Activated naive CD8-positive, alpha-beta T cell treated with anti-CD3 and anti-CD28 coated beads, Interleukin-2, amount 10 ng/mL, durations not matched to agents 7 days and 5 days (primary cell): Measurements from ENCODE around the gene RBPJ. TPM values are rescaled to one million over a fixed set of nuclear protein-coding genes. Genes with fewer than 3 reads are reported as not detected.
A peak's percentile ranks its signal among the peaks of the same experiment; 100 is the strongest.
"Not testable (repeated sequence)": the region's sequence is repeated elsewhere in the genome, so short reads cannot be mapped to it uniquely, and the experiment has no call there.

Source experiments
- ATAC-seq: fragments of 150-1000 bp; cut with Tn5 transposase; one replicate; pipeline ENCODE4 v1.10.0; 2021; ENCODE audit warnings: low read depth, moderate library complexity
- POLR2A ChIA-PET: fragments of 350-600 bp; sonication (Branson Sonifier 250); formaldehyde crosslinking; loops from one replicate; lab custom pipeline; 2021; ENCODE audit warnings: antibody characterized with exemption; lab: Charles Lee
- DNase-seq: peaks from one replicate; pipeline ENCODE4 v3.0.0; 2021
- H3K27ac Mint-ChIP-seq: one replicate; pipeline ENCODE4 v1.8.0; 2022; ENCODE audit warnings: mild to moderate bottlenecking, mixed read lengths
- H3K27me3 Mint-ChIP-seq: one replicate; pipeline ENCODE4 v1.8.0; 2022; ENCODE audit warnings: mild to moderate bottlenecking, moderate library complexity, mixed read lengths
- H3K36me3 Mint-ChIP-seq: one replicate; pipeline ENCODE4 v1.8.0; 2021; ENCODE audit warnings: mild to moderate bottlenecking, mixed read lengths
- H3K4me1 Mint-ChIP-seq: one replicate; pipeline ENCODE4 v1.8.0; 2021; ENCODE audit warnings: mixed read lengths
- H3K4me3 Mint-ChIP-seq: one replicate; pipeline ENCODE4 v1.8.0; 2022; ENCODE audit warnings: mild to moderate bottlenecking, moderate library complexity, mixed read lengths
- H3K9me3 Mint-ChIP-seq: one replicate; pipeline ENCODE4 v1.8.0; 2021; ENCODE audit warnings: mixed read lengths
- total RNA-seq, 2 experiments: library from RNA; stranded (reverse); gene quantifications; one replicate each; pipeline ENCODE4 v1.2.3, GENCODE V29; 2021

Gene RBPJ
- total RNA-seq, 2 experiments from 2014 or later, result 60.7 to 75.3 TPM

DNA sequence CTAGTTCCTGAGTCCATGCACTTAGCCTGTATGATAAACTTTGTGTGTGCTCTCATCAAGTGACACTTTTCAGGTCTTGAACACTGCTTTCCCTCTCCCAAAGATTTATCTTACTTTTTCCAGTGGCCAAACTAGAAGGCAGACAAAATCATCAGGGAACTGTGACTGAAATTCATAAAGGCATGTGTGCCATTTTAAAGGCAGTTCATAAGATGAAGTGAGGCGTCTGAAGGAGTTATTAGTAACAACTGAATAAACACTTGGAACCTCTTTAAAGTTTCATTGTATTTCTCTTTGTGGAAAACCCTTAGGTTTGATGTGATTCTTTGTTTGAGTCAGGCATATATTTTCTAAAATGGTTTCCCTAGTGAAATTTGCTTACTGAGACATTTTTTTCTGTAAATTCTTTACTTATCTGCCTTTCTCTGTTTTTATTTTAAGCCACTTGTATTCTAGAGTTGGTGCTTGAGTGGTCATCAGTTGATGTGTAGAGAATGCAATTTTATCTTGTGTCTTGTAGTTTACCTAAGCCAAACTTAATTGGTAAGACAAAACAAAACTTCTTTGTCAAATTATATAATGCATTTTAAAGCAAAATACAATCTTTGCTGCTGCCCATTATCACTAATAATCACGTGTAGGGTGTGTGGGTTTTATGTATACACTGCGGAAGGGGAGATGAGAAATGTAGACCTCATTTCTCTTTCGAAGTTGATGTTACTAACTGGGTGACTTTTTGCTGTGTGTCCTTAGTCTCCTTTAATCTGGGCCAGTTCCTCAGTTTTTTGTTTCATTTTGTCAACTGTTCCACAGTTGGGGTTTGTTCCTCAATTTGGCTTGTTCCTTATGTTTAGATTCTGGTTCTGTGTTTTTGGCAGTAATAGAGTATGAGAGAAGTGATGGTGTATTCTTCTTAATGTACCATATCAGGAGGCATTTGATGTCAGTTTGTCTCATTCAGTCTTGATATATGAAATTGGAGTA, 56.8 kb downstream of the RBPJ start:
- Mint-ChIP-seq H3K27me3 (peaks cover 3% of the 10 kb centered on the region), H3K4me1 (peaks cover 21% of the 10 kb centered on the region)
- ATAC-seq, result no peak

DNA sequence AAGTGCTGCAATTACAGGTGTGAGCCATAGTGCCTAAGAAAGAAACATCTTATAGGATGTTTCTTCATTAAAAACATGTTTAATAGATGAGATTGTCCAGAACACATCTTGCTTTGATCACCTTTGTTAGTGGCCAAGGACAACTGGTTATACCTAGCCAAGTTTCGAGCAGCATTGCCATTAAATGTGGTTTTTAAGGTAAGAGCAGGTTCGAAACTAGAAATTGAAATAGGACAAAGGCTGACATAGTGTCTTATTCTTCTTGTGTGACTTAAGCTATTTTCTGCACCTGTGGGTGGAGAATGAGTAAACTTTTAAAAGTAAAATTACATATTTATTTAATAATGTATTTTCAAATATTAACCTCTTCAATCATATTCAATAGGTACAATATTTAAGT, 59.0 kb downstream of the RBPJ start:
- Mint-ChIP-seq H3K27ac (no peak overlapping the region), H3K36me3 (peaks cover 7% of the 10 kb centered on the region), H3K27me3 (no peaks in the 10 kb centered on the region), H3K4me3 (no peak overlapping the region), H3K4me1 (peaks cover 15% of the 10 kb centered on the region), H3K9me3 (no peaks in the 10 kb centered on the region)
- ATAC-seq, result no peak
- DNase-seq, result no peak
- POLR2A ChIA-PET, result interaction anchor here (0.6 kb wide), 1 partner anchor 14 kb away, joined by 3 read pairs; no protein-coding TSS in a partner anchor

More for the DNA sequence above, 56.8 kb downstream of the RBPJ start:
- peaks cover 10% of the 10 kb centered on the region for H3K36me3 Mint-ChIP-seq
- POLR2A ChIA-PET, result no interaction called here
- DNase-seq, result no peak
- no peak overlapping the region for H3K27ac Mint-ChIP-seq
- no peaks in the 10 kb centered on the region for H3K9me3 Mint-ChIP-seq
- H3K4me3 Mint-ChIP-seq, result no peak overlapping the region

DNA sequence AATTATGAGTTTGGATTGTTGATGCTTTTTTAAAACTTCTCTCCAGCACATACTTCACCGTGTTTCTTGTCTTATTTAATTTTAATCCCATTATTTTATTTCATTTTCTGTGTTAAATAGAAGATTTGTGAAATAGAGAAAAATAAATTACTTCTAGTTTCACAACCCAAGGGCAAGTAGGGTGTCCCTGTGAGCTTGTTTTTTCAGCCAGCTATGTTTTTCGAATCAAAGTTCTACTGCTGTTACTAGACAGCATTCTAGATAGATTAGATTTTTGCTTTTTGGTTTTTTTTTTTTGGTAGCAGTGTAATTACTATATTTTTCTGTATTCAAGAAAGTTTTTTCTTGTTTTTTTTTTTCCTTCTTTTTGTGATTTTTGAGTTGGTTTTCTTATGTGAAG, 59.9 kb downstream of the RBPJ start:
- H3K4me3 Mint-ChIP-seq, result no peak overlapping the region
- DNase-seq (no peak), ATAC-seq (no peak)
- no peak overlapping the region for H3K27ac Mint-ChIP-seq
- no peaks in the 10 kb centered on the region for H3K27me3 Mint-ChIP-seq
- H3K9me3 Mint-ChIP-seq, result no peaks in the 10 kb centered on the region
- peaks cover 13% of the 10 kb centered on the region for H3K4me1 Mint-ChIP-seq
- H3K36me3 Mint-ChIP-seq, result peaks cover 9% of the 10 kb centered on the region
- POLR2A ChIA-PET, result no interaction called here

DNA sequence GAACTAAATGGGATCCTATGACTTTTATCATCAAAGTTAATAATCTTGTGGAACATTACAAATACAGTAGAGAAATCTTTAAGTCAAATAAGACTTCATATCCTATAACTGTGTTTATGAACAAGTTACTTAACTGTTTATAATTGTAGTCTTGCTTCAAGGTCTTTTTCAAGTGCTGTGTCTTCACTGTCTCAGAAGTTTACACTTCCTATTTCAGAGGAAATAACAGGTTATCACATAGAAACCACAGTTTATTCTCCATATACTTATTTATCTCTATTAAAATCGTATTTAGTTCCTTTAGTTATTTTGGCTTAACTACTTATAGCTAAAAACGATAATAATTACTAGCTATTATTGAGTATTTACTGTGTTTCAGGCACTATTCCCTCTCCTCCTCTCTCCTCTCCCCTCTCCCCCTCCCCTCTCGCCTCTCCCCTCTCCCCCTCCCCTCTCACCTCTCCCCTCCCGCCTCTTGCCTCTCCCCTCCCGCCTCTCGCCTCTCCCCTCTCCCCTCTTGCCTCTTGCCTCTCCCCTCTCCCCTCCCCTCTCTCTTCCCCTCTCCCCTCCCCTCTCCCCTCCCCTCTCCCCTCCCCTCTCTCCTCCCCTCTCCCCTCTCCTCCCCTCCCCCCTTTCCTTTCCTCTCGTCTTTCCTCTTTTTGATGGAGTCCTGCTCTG, 63.7 kb downstream of the RBPJ start:
- H3K4me1 Mint-ChIP-seq, result peaks cover 3% of the 10 kb centered on the region
- H3K36me3 Mint-ChIP-seq, result peaks cover 29% of the 10 kb centered on the region
- no peak overlapping the region for H3K27ac Mint-ChIP-seq
- ATAC-seq, result no peak
- H3K27me3 Mint-ChIP-seq, result no peaks in the 10 kb centered on the region
- no peak overlapping the region for H3K4me3 Mint-ChIP-seq
- POLR2A ChIA-PET, result interaction anchor here (0.6 kb wide), 1 partner anchor 23 kb away, joined by 3 read pairs; no protein-coding TSS in a partner anchor
- H3K9me3 Mint-ChIP-seq, result no peaks in the 10 kb centered on the region
- DNase-seq, result no peak

DNA sequence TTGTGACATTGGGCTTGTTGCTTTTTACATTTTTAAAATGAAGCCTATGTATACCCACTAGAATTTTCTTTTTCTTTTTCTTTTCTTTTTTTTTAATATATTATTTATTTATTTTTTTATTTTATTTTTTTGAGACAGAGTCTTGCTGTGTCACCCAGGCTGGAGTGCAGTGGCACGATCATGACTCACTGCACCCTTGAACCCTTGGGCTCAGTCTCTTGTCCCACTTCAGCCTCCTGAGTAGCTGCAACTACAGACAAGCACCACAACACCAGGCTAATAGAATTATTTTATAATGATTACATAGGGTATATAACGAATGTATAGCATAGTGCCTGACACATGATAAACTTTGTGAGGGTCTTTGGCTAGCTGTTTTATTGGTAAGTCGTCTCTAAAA, 64.9 kb downstream of the RBPJ start:
- DNase-seq (no peak), ATAC-seq (no peak)
- Mint-ChIP-seq H3K4me3 (no peak overlapping the region), H3K36me3 (peaks cover 36% of the 10 kb centered on the region), H3K4me1 (peaks cover 3% of the 10 kb centered on the region), H3K9me3 (no peaks in the 10 kb centered on the region), H3K27ac (no peak overlapping the region), H3K27me3 (no peaks in the 10 kb centered on the region)
- POLR2A ChIA-PET, result no interaction called here

DNA sequence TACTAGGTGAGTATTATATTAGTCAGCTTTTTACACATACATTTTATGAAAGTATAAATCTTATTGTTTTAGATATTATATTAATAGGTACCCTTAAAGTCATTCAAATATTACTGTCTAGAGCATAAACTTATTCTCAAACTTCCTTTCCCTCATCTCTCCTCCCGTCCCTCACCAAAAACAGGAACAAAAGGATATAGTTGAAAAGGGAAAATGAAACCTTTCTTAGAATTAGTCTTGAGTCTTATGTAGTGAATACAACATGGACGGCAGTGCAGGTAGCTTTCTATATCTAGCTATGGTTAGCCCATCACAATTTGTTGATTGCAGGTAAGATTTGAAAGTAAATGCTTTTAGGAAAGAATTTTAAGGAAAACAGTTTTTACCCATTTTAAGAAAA, 65.6 kb downstream of the RBPJ start:
- H3K9me3 Mint-ChIP-seq, result no peaks in the 10 kb centered on the region
- POLR2A ChIA-PET, result interaction anchor here (0.6 kb wide), 1 partner anchor 15 kb away, joined by 4 read pairs; no protein-coding TSS in a partner anchor
- H3K27me3 Mint-ChIP-seq, result no peaks in the 10 kb centered on the region
- peaks cover 40% of the 10 kb centered on the region for H3K36me3 Mint-ChIP-seq
- ATAC-seq, result no peak
- DNase-seq, result no peak
- H3K27ac Mint-ChIP-seq, result no peak overlapping the region
- peaks cover 3% of the 10 kb centered on the region for H3K4me1 Mint-ChIP-seq
- no peak overlapping the region for H3K4me3 Mint-ChIP-seq

DNA sequence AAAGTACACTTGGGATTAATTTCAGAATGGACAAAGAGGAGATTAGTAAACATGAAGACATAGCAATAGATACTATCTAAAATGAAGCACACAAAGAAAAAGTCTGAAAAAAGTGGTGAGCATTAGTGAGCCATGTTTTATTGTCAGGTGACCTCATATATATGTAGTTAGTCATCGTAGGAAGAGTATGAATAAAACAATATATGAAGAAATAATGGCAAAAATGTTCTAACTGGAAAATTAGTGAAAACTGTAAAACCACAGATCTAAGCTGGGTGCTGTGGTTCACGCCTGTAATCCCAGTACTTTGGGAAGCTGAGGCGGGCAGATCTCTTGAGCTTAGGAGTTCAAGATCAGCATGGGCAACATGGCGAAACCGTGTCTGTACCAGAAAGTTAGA, 67.9 kb downstream of the RBPJ start:
- H3K27me3 Mint-ChIP-seq, result no peaks in the 10 kb centered on the region
- peaks cover 41% of the 10 kb centered on the region for H3K36me3 Mint-ChIP-seq
- ATAC-seq (no peak), DNase-seq (no peak)
- H3K9me3 Mint-ChIP-seq, result no peaks in the 10 kb centered on the region
- H3K4me1 Mint-ChIP-seq, result peaks cover 3% of the 10 kb centered on the region
- POLR2A ChIA-PET, result interaction anchor here (0.6 kb wide), 1 partner anchor 28 kb away, joined by 3 read pairs; no protein-coding TSS in a partner anchor
- no peak overlapping the region for H3K27ac Mint-ChIP-seq
- H3K4me3 Mint-ChIP-seq, result no peak overlapping the region

DNA sequence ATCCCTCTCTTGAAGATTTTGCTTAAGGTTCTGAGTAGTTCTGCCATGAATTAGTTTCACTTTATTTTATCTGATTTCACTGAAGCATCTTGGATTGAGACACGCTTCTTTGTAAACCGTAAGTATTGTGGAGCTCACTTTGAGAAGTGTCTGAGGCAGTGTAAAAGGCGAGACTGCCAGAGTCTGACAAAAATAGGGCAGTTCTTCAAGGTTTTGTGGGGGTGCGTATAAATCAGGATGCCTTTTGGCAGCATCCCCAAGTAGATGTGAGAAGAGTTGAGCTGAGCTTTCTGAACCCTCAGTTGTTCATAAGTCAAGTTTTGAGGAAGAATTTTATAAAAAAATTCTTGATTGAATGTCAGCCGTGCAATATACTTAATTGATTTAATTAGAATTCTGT, 76.3 kb downstream of the RBPJ start:
- DNase-seq (no peak), ATAC-seq (no peak)
- no peak overlapping the region for H3K27ac Mint-ChIP-seq
- POLR2A ChIA-PET, result interaction anchor here (1.0 kb wide), 1 partner anchor 12 kb away, joined by 3 read pairs; no protein-coding TSS in a partner anchor
- H3K9me3 Mint-ChIP-seq, result no peaks in the 10 kb centered on the region
- peaks cover 22% of the 10 kb centered on the region for H3K36me3 Mint-ChIP-seq
- H3K4me1 Mint-ChIP-seq, result peaks cover 10% of the 10 kb centered on the region
- no peaks in the 10 kb centered on the region for H3K27me3 Mint-ChIP-seq
- no peak overlapping the region for H3K4me3 Mint-ChIP-seq

DNA sequence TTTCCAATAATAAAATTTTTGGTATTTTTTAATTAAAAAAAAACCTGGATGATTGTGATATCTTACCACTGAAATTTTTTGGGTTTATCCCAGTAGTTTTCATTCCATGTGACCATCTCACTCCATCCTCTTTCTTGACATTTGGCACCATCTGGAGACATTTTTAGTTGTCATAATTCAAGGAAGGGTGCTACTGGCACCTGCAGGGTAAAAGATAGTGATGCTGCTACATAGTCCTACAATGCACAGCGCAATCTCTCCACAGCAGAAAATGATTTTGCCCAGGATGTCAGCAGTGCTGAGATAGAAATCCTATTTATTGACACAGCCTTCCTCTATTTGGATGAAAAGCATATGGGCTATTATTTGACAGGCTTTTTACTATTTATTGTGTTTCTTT, 79.3 kb downstream of the RBPJ start:
- Mint-ChIP-seq H3K27ac (no peak overlapping the region), H3K4me1 (peaks cover 25% of the 10 kb centered on the region), H3K27me3 (no peaks in the 10 kb centered on the region), H3K9me3 (peaks cover 3% of the 10 kb centered on the region), H3K36me3 (peaks cover 30% of the 10 kb centered on the region), H3K4me3 (no peak overlapping the region)
- DNase-seq (no peak), ATAC-seq (no peak)
- POLR2A ChIA-PET, result no interaction called here

DNA sequence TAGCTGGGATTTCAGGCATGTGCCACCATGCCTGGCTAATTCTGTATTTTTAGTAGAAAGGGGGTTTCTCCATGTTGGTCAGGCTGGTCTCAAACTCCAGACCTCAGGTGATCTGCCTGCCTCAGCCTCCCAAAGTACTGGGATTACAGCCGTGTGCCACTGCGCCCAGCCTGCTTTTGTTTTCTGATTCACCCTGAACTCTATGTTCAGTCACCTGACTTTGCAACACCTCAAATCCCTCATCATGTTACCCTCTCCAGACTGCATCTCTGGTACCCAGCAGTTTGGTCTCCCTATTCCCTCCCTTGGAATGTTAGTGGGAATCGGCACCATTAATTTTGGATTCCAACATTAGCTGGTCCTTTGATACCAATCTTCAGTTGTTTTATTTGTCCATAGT, 81.2 kb downstream of the RBPJ start:
- H3K4me3 Mint-ChIP-seq, POLR2A ChIA-PET, H3K27me3 Mint-ChIP-seq, H3K27ac Mint-ChIP-seq, DNase-seq, H3K9me3 Mint-ChIP-seq, ATAC-seq: not testable (repeated sequence)
- H3K36me3 Mint-ChIP-seq, result peaks cover 37% of the 10 kb centered on the region
- H3K4me1 Mint-ChIP-seq, result peaks cover 17% of the 10 kb centered on the region

DNA sequence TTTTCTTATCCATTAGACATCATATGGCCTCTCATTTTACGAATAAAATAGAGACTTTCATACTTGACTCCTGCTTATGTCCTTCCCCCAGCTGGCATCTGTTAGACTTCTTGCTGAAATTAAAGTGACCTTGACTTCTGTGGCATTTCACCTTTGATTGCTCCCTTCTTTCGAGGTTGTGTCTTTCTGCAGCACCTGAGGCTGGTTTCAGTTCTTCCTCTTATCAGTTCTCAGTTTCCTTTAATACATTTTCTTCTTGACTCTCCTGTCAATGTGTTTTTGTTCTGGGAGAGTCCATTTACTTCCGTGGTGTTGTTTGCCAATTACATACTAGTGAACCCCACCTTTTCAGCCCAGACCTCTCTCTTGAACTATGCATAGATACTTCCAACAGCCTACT, 81.6 kb downstream of the RBPJ start:
- no peaks in the 10 kb centered on the region for H3K27me3 Mint-ChIP-seq
- POLR2A ChIA-PET, result no interaction called here
- no peak for ATAC-seq
- DNase-seq, result no peak
- H3K27ac Mint-ChIP-seq, result no peak overlapping the region
- peaks cover 38% of the 10 kb centered on the region for H3K36me3 Mint-ChIP-seq
- H3K4me1 Mint-ChIP-seq, result peaks cover 17% of the 10 kb centered on the region
- no peak overlapping the region for H3K4me3 Mint-ChIP-seq
- H3K9me3 Mint-ChIP-seq, result peaks cover 9% of the 10 kb centered on the region

DNA sequence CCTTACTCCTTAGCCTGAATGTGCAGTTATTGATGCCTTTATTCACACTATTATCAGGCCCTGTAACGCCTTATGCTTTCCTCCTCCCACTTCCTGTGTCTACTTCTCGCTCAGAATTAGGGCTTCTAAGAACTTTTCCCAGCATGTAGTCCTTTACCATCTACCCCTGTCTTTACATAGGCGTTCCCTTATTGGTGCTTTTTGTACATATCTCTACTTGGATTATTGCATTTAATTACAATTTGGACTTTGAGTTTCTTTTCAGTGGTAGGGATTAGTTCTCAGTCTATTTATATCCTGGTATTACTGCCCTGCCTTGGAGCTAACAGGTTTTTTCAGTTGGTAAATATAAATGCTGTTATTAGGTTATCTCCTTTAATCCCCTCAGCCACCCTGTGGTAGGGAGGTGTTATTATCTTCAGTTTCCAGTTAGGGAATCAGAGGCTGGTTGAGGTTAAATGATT, 84.0 kb downstream of the RBPJ start:
- H3K27me3 Mint-ChIP-seq, result no peaks in the 10 kb centered on the region
- no peak for ATAC-seq

DNA sequence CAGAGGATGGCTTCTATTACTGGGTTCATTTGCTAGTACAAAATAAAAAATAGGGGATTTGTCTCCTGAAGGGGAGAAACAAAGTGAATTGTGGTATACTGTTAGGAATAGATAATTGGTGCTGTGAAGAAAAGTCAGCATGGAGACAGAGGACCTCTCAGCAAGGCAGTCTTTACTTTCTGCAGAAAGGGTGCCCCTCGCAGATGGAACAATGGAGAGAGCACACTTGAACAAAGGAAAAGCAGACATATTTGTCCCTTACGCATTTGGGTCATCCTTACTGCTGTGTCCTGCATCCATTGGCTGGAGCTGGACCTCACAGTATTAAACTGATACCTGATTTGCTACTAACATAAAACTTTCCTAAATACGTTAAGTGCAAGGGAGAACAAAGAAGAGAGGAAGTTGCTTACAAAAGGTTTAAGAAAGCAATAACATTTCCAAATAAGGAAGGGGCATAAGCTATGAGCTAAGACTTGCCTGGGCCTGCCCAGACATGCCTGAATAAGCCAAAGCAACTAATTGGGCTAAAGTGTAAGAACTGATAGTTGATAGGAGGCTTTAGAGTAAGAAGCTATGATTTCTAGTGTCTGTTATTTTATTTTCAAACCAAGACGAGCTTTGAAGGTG, 85.6 kb downstream of the RBPJ start:
- Mint-ChIP-seq H3K27ac (peak overlapping the region; percentile 13), H3K9me3 (peaks cover 9% of the 10 kb centered on the region), H3K36me3 (peaks cover 39% of the 10 kb centered on the region), H3K4me1 (peaks cover 17% of the 10 kb centered on the region), H3K27me3 (no peaks in the 10 kb centered on the region), H3K4me3 (no peak overlapping the region)
- no peak for DNase-seq
- POLR2A ChIA-PET, result no interaction called here
- ATAC-seq, result no peak

More for the DNA sequence above, 84.0 kb downstream of the RBPJ start:
- POLR2A ChIA-PET, result no interaction called here
- no peak for DNase-seq
- Mint-ChIP-seq H3K4me3 (no peak overlapping the region), H3K36me3 (peaks cover 39% of the 10 kb centered on the region), H3K27ac (peak overlapping the region; percentile 34), H3K4me1 (peaks cover 17% of the 10 kb centered on the region), H3K9me3 (peaks cover 9% of the 10 kb centered on the region)
